GM12878 (cell line): ENCODE data around the gene ATP5F1D. TPM values are rescaled to one million over a fixed set of nuclear protein-coding genes. Genes with fewer than 3 reads are reported as not detected.

Experiments used
- ATAC-seq: fragments of 200-7000 bp; cut with Tn5 transposase; 3 replicates; pipeline ENCODE4 v1.9.1; 2020; ENCODE audit warnings: mild to moderate bottlenecking, moderate library complexity
- BruUV-seq: library from RNA; stranded (reverse); fragments of 400-500 nt; replicated peaks from 2 replicates; lab custom pipeline; 2021; lab: Mats Ljungman, UMichigan
- CTCF ChIA-PET: fragments of 300-600 bp; sonication (Branson Sonifier 250); formaldehyde crosslinking; extraction: SDS; loops from one replicate; lab custom pipeline; 2021; ENCODE audit warnings: inconsistent platforms; lab: Yijun Ruan, JAX
- POLR2A ChIA-PET: fragments of 350-600 bp; formaldehyde crosslinking; extraction: SDS; loops from one replicate; lab custom pipeline; 2021; ENCODE audit warnings: inconsistent platforms; lab: Charles Lee
- RAD21 ChIA-PET: fragments of 300-600 bp; sonication (Branson Sonifier 250); formaldehyde crosslinking; loops from one replicate; lab custom pipeline; 2023; ENCODE audit warnings: antibody characterized with exemption; ENCODE audit not compliant: unreplicated experiment; lab: Charles Lee
- SMC1A ChIA-PET: fragments of 300-600 bp; sonication (Branson Sonifier 250); formaldehyde crosslinking; loops from one replicate; lab custom pipeline; 2023; ENCODE audit not compliant: unreplicated experiment, uncharacterized antibody; lab: Charles Lee
- DNase-seq: peaks from one replicate; pipeline ENCODE4 v3.0.0-alpha.2; 2011; ENCODE audit warnings: low read depth, low spot score
- FAIRE-seq: peaks from 3 replicates; lab custom pipeline; 2011; peaks lifted over from hg19 to GRCh38; lab: Jason Lieb, UNC
- H2AFZ ChIP-seq: 2 replicates; pipeline ENCODE4 v1.6.0; 2011; ENCODE audit warnings: low read depth, low read length, control low read depth; ENCODE audit not compliant: control insufficient read depth
- H3K27ac ChIP-seq: 2 replicates; pipeline ENCODE4 v1.5.1; 2011; ENCODE audit warnings: control low read depth; ENCODE audit not compliant: control insufficient read depth, insufficient read depth
- H3K27me3 ChIP-seq, 2 experiments: replicated peaks in 1 of 2; 2 replicates each; pipeline versions ENCODE4 v1.6.0 to v1.6.1; 2011; ENCODE audit warnings: low read length in 1 of 2; ENCODE audit not compliant: control insufficient read depth in 2 of 2, insufficient read depth in 2 of 2
- H3K36me3 ChIP-seq, 2 experiments: 2 replicates each; pipeline ENCODE4 v1.5.1; 2011; ENCODE audit warnings: low read length in 1 of 2; ENCODE audit not compliant: control insufficient read depth in 2 of 2, insufficient read depth in 2 of 2
- H3K4me1 ChIP-seq: 2 replicates; pipeline ENCODE4 v1.6.1; 2011; ENCODE audit warnings: mild to moderate bottlenecking, low read length, moderate library complexity, mixed read lengths; ENCODE audit not compliant: control insufficient read depth, insufficient read depth
- H3K4me2 ChIP-seq: 2 replicates; pipeline ENCODE4 v1.6.0; 2011; ENCODE audit warnings: control low read depth; ENCODE audit not compliant: control insufficient read depth, insufficient read depth
- H3K4me3 ChIP-seq: fragments of 200-600 bp; sonication (generic); 2 replicates; pipeline ENCODE4 v1.5.1; 2016
- H3K79me2 ChIP-seq: 2 replicates; pipeline ENCODE4 v1.6.0; 2011; ENCODE audit warnings: low read length; ENCODE audit not compliant: control insufficient read depth, insufficient read depth
- H3K9ac ChIP-seq: 2 replicates; pipeline ENCODE4 v1.8.0; 2011; ENCODE audit warnings: low read length, control low read depth, mixed read lengths; ENCODE audit not compliant: control insufficient read depth, insufficient read depth
- H3K9me3 ChIP-seq: replicated peaks from 3 replicates; pipeline ENCODE4 v1.5.1; 2011; ENCODE audit warnings: mild to moderate bottlenecking, low read length; ENCODE audit not compliant: control insufficient read depth, insufficient read depth
- H4K20me1 ChIP-seq: 2 replicates; pipeline ENCODE4 v1.6.0; 2011; ENCODE audit not compliant: control insufficient read depth, insufficient read depth
- BACH1 ChIP-seq: fragments of 450-650 bp; IDR thresholded peaks from 2 replicates; pipeline ENCODE4 v1.6.1; 2017; ENCODE audit warnings: mild to moderate bottlenecking, borderline replicate concordance
- BCLAF1 ChIP-seq: fragments of 450-650 bp; IDR thresholded peaks from 2 replicates; pipeline ENCODE4 v1.6.1; 2017; ENCODE audit warnings: antibody characterized with exemption, mild to moderate bottlenecking, moderate library complexity
- CBFB ChIP-seq: IDR thresholded peaks from 2 replicates; pipeline ENCODE4 v1.6.1; 2016; ENCODE audit warnings: antibody characterized with exemption, low read depth
- EGR1 ChIP-seq, 2 experiments: IDR thresholded peaks; 1 replicate in 1 of 2; 2 replicates in 1 of 2; pipeline ENCODE4 v1.6.1; 2011 to 2012; ENCODE audit warnings: low read depth in 2 of 2, low read length in 2 of 2, borderline replicate concordance in 1 of 2, mild to moderate bottlenecking in 1 of 2, moderate library complexity in 1 of 2
- EP300 ChIP-seq, 2 experiments: fragments of 150-350 bp in 1 of 2; IDR thresholded peaks; 2 replicates each; pipeline ENCODE4 v1.6.1; 2011 to 2012; ENCODE audit warnings: low read depth in 2 of 2, low read length in 2 of 2, borderline replicate concordance in 1 of 2, improper control_type of control experiment in 1 of 2, inconsistent platforms in 1 of 2; ENCODE audit not compliant: control insufficient read depth in 1 of 2
- MXI1 ChIP-seq: fragments of 150-350 bp; IDR thresholded peaks from 2 replicates; pipeline ENCODE4 v1.6.1; 2011; ENCODE audit warnings: low read depth, mild to moderate bottlenecking, inconsistent platforms, low read length, improper control_type of control experiment
- MYC ChIP-seq: IDR thresholded peaks from 2 replicates; pipeline ENCODE4 v1.6.1; 2011; ENCODE audit warnings: mild to moderate bottlenecking, low read length, moderate library complexity, inconsistent platforms; ENCODE audit not compliant: insufficient read depth, insufficient replicate concordance, insufficient read length, severe bottlenecking
- NFYB ChIP-seq: IDR thresholded peaks from 2 replicates; pipeline ENCODE4 v1.6.1; 2011; ENCODE audit warnings: low read depth, mild to moderate bottlenecking, low read length, improper control_type of control experiment, moderate library complexity; ENCODE audit not compliant: insufficient read depth
- NR2C1 ChIP-seq: fragments of 450-650 bp; IDR thresholded peaks from 2 replicates; pipeline ENCODE4 v1.6.1; 2017; ENCODE audit warnings: antibody characterized with exemption, mild to moderate bottlenecking, moderate library complexity
- PML ChIP-seq: IDR thresholded peaks from 2 replicates; pipeline ENCODE4 v1.6.1; 2012; ENCODE audit warnings: low read length, inconsistent platforms
- POLR2A ChIP-seq: IDR thresholded peaks from 2 replicates; pipeline ENCODE4 v1.6.1; 2011; ENCODE audit warnings: low read depth, mild to moderate bottlenecking, low read length
- RBBP5 ChIP-seq: fragments of 200-600 bp; sonication (generic); conservative IDR thresholded peaks from 2 replicates; pipeline ENCODE4 v1.6.1; 2016
- TCF12 ChIP-seq: IDR thresholded peaks from 2 replicates; pipeline ENCODE4 v1.6.1; 2011; ENCODE audit warnings: low read depth, mild to moderate bottlenecking, low read length
- TCF3 ChIP-seq: IDR thresholded peaks from 2 replicates; pipeline ENCODE4 v1.6.1; 2012; ENCODE audit warnings: low read depth, mild to moderate bottlenecking, low read length, borderline replicate concordance; ENCODE audit not compliant: insufficient read depth
- YBX1 ChIP-seq: fragments of 450-650 bp; IDR thresholded peaks from 2 replicates; pipeline ENCODE4 v1.6.1; 2016; ENCODE audit warnings: antibody characterized with exemption
- WGBS: methylation state at CpG from one replicate; pipeline ENCODE4 v1.1.6; 2016; ENCODE audit warnings: low lambda C conversion rate; ENCODE audit not compliant: insufficient replicate concordance, insufficient coverage; ENCODE audit errors: missing lambda C conversion rate; 5-methylcytosine and 5-hydroxymethylcytosine counted together
- in situ Hi-C: fragments of 300-500 bp; cut with MboI; formaldehyde crosslinking; loops from 9 replicates; pipeline ENCODE4 v1.14.3; 2018; ENCODE audit warnings: mixed read lengths
- intact Hi-C: fragments of 100-400 bp; cut with micrococcal nuclease; formaldehyde crosslinking; loops from one replicate; pipeline ENCODE4 v1.14.2; 2022; ENCODE audit not compliant: unreplicated experiment
- polyA plus RNA-seq, 11 experiments: library from polyadenylated mRNA; depleted of rRNA in 4 of 11; unstranded in 6 of 11; stranded (reverse) in 5 of 11; fragments of >200 nt; fragmentation: Nextera tagmentation in 4 of 11; fragmentation: Illumina TruSeq in 1 of 11; extraction: Ambion mirVana in 4 of 11; extraction: Trizol in 1 of 11; gene quantifications; 1 replicate in 1 of 11; 2 replicates in 10 of 11; pipeline versions ENCODE4 v1.2.1 to v1.2.3, GENCODE V29; 2011 to 2016; ENCODE audit warnings: inconsistent platforms in 2 of 11, missing spikeins in 2 of 11, low read depth in 1 of 11
- total RNA-seq, 4 experiments: library from RNA; depleted of rRNA in 3 of 4; stranded (reverse); fragments of >200 nt in 3 of 4; fragmentation: Illumina TruSeq in 1 of 4; extraction: Trizol in 1 of 4; gene quantifications; 2 replicates each; pipeline versions ENCODE4 v1.2.1 to v1.2.3, GENCODE V29; 2013 to 2021
- TF ChIP-seq, protein P1 (sequence below): IDR thresholded peaks from 2 replicates; pipeline ENCODE4 v1.6.1; 2011; ENCODE audit warnings: low read depth, low read length, improper control_type of control experiment, borderline replicate concordance
- TF ChIP-seq, protein P2 (sequence below): fragments of 450-650 bp; IDR thresholded peaks from 2 replicates; pipeline ENCODE4 v1.6.1; 2016; ENCODE audit warnings: mild to moderate bottlenecking

ATP5F1D gene
- total and polyA plus RNA-seq, 10 of the 15 experiments (the other 5 are each of a cell fraction or from before 2014, with no cell fraction given) = 7.2 to 357 (median 49.5) TPM

GRCh38 chr19:1275260-1275975 is 33.9 kb downstream of the ATP5F1D start, which contains the start of gene FAM174C:
TSS of gene FAM174C (plus strand) at chr19:1275530. CDS start at chr19:1275550, 20 bp downstream.
- ChIA-PET SMC1A (interaction anchor here (1.0 kb wide), 1 partner anchor 31 kb away, joined by 5 read pairs; no protein-coding TSS in a partner anchor), CTCF (interaction anchor here (1.0 to 1.5 kb wide), 3 partner anchors 9 to 162 kb away, joined by 3 to 8 read pairs (median 6); no protein-coding TSS in a partner anchor), POLR2A (interaction anchor here (0.6 to 1.2 kb wide), 5 partner anchors 9 to 962 kb away, joined by 3 to 7 read pairs (median 6); no protein-coding TSS in a partner anchor), RAD21 (interaction anchor here (1.0 to 3.9 kb wide), 3 partner anchors 9 to 97 kb away, joined by 5 to 29 read pairs (median 5); no protein-coding TSS in a partner anchor)
- Histone ChIP-seq H3K9me3 (no peaks in the 10 kb centered on the region), H3K9ac (peak within 1 kb of the TSS; percentile 96), H2AFZ (peak within 1 kb of the TSS; percentile 71), H3K4me3 (peak within 1 kb of the TSS; percentile 85), H3K79me2 (peaks cover 57% of the 10 kb centered on the region), H4K20me1 (no peaks in the 10 kb centered on the region; the same call in 1 of the 2 replicates), H3K4me2 (peak within 1 kb of the TSS; percentile 85), H3K36me3 (peaks cover 41 to 53% of the 10 kb centered on the region in 2 experiments), H3K27me3 (no peaks in the 10 kb centered on the region), H3K4me1 (peaks cover 26% of the 10 kb centered on the region), H3K27ac (peak within 1 kb of the TSS; percentile 97)
- no TSS peak for BruUV-seq
- in situ Hi-C loops (loop anchor here (5.0 kb wide), 1 partner anchor 97 kb away; no protein-coding TSS in a partner anchor), intact Hi-C loops (no loop called here)
- under 1% methylated on average over 83 of the region's 98 CpGs for WGBS
- peak; percentile 83 for ATAC-seq
- peak; percentile 97 for FAIRE-seq
- DNase-seq = peak; percentile 87
- TF ChIP-seq EP300 (IDR thresholded peaks at IDR 0.05; ENCODE audit: borderline replicate concordance in 1 of 2, control insufficient read depth in 1 of 2, low read depth in 2 of 2, low read length in 2 of 2) (no peak), EGR1 (IDR thresholded peaks at IDR 0.05; ENCODE audit: borderline replicate concordance in 1 of 2, low read depth in 2 of 2, low read length in 2 of 2) (peak; percentile 60 to 99), NR2C1 (peak; percentile 42), TCF3 (0 out of 2 replicates have a peak, but pooled peaks have one; percentile 46), BACH1 (peak; percentile 94), CBFB (peak; percentile 50), TCF12 (peak; percentile 52; the same call in 1 of the 2 replicates), MYC (peak; percentile 94), RBBP5 (no peak), MXI1 (peak; percentile 86; the same call in 1 of the 2 replicates), BCLAF1 (peak; percentile 79; the same call in 1 of the 2 replicates), POLR2A (peak; percentile 89), PML (0 out of 2 replicates have a peak, but pooled peaks have one; percentile 33), NFYB (peak; percentile 79; the same call in 1 of the 2 replicates), YBX1 (no peak)
- TF ChIP-seq, protein P1, sequence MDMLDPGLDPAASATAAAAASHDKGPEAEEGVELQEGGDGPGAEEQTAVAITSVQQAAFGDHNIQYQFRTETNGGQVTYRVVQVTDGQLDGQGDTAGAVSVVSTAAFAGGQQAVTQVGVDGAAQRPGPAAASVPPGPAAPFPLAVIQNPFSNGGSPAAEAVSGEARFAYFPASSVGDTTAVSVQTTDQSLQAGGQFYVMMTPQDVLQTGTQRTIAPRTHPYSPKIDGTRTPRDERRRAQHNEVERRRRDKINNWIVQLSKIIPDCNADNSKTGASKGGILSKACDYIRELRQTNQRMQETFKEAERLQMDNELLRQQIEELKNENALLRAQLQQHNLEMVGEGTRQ = peak; percentile 98
- TF ChIP-seq, protein P2, sequence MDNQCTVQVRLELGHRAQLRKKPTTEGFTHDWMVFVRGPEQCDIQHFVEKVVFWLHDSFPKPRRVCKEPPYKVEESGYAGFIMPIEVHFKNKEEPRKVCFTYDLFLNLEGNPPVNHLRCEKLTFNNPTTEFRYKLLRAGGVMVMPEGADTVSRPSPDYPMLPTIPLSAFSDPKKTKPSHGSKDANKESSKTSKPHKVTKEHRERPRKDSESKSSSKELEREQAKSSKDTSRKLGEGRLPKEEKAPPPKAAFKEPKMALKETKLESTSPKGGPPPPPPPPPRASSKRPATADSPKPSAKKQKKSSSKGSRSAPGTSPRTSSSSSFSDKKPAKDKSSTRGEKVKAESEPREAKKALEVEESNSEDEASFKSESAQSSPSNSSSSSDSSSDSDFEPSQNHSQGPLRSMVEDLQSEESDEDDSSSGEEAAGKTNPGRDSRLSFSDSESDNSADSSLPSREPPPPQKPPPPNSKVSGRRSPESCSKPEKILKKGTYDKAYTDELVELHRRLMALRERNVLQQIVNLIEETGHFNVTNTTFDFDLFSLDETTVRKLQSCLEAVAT = 0 out of 2 replicates have a peak, but pooled peaks have one; percentile 1
